Glomerular visceral epithelial cell (primary cell): ENCODE measurements around the gene BLVRB.
A peak's percentile ranks its signal among the peaks of the same experiment; 100 is the strongest.
"Not testable (repeated sequence)": the region's sequence is repeated elsewhere in the genome, so short reads cannot be mapped to it uniquely, and the experiment has no call there.

Experiments used
- DNase-seq: peaks from one replicate; pipeline ENCODE4 v3.0.0-alpha.2; 2016; ENCODE audit errors: extremely low spot score

BLVRB gene

DNA sequence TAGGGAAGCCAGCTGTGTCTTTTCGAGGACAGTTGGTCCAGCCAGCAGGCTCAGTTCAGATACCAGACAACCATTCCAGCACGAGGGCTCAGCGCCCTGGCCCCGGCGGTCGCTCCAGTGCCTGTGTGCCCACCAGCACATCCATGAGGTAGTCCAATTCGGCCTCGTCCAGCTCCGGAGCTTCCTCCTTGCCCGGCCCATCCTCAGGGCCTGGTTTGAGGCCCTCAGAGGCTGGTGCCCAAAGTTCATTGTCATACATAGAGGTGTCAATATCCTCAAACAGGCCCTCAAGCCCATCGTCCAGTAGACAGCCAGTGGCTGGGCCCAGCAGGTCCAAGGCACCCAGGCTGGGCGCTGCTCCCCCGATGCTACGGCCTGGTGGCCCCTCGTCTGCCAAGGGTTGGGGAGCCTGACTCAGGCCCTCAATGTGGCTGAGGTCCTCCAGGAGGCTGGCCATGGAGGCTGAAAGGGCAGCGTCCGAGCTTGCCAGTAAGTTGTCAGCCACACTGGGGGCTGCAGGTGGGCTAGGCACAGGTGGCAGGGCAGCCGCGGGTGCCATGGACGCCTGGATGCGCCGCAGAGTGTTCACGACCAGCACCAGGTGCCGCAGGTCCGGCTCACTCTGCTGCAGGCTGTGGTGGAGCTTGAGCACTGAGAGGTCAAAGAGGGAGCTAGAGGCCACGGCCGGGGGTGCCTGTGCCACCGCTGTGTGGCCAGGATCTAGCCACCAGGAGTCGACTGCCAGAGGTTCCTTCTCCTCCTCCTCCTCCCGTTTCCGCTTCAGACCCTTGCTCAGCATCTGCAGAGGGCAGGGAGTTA, 42.6 kb downstream of the BLVRB start:
- no peak for DNase-seq

DNA sequence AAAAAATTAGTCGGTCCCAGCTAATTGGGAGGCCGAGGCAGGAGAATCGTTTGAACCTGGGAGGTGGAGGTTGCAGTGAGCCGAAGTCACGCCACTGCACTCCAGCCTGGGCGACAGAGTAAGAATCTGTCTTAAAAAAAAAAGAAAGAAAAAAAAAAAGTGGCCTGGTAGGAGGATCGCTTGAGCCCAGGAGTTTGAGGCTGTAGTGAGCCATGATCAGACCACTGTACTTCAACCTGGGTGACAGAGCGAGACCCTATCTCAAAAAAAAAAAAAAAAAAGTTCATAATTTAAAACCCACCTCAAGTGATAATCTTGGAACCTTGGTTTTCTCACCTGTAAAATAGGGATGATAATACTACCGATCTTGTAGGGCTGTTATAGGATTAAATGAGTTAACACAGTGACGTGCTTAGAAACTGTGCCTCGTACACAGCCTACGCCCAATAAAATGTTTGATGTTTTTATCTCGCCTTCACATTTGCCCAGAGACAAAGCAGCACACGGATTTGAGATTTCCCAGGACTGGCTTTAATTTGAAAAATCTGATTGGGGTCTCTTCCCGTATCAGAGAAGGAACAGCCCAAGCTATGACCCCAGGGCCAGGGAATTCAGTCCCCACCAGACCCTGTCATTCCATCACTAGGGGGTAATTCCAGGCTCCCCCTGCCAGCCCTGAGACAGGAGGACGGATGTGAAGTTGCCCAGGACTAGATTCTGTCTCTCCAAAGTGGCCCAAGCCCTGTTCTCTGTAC, 43.4 kb downstream of the BLVRB start:
- no peak for DNase-seq

DNA sequence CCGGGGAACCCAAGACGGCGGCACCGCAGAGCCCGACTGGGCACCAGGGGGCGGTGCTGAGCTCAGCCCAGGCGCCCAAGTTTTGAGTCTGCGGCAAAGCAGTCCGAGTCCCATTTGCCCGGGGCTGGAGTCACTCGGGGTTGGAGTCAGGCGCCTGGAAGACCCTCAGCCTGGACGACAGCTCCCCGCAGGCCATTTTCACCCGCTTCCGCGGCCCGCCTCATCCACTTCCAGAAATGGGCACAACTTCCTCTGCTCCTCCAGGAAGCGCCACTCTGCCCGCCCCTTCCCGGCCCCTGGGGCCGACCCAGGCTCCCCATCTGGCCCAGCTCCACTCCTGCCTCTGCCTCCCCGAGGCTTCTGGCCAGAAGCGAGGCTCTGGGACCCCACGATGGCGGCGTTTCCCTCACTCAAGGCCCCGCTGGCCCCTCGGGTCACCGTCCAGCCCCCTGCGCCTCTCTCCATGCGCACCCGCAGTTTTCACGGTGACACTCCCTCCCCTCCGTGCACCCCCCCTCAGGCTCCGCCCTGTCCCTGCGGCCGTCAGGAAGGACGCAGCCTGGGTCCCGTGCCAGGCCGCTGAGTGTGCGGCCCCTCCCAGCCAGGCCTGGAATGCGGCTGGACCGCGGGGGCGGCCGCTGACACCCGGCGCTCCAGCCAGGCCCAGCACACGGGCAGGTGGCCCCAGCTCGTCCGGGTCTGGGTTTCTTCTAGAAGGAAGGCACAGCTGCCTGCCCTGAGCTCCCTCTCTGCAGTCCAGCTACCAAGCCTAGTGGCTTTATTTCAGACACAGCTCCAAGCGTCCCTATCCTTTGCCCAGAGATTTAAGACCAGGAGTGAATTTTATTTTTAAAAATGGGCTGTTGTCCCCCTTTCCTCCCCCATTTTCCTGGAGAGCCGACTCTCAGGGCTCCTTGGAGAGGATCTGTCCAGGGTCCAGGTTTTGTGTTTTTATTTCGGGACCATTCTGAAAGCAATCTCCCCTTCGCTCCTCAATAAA, 44.5 kb downstream of the BLVRB start:
- DNase-seq: peak; percentile 95

DNA sequence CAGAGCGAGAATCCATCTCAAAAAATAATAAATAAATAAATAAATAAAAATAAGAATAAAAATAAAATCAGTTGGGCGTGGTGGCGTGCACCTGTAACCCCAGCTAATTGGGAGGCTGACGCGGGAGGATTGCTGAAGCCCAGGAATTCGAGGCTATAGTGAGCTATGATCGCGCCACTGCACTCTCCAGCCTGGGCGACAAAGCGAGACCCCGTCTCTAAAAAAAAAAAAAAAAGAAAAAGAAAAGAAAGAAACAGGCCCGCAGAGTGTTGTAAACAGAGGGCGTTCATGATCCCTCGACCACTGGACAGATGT, 45.1 kb downstream of the BLVRB start:
- no peak for DNase-seq

DNA sequence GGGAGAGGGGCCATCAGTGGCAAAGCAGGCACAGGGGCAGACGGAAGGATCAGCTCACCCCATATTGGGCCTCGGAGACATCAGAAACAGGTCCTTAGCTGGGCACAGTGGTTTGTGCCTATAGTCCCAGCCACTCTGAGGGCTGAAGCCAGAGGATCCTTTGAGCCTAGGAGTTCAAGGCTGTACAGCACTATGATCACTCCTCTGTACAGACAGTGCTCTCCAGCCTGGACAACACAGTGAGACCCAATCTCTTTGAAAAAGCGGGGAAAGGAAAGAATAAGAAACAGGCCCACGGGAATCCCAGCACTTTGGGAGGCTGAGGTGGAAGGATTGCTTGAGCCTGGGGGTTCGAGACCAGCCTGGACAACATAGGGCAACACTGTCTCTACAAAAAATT, 45.8 kb downstream of the BLVRB start:
- no peak for DNase-seq

DNA sequence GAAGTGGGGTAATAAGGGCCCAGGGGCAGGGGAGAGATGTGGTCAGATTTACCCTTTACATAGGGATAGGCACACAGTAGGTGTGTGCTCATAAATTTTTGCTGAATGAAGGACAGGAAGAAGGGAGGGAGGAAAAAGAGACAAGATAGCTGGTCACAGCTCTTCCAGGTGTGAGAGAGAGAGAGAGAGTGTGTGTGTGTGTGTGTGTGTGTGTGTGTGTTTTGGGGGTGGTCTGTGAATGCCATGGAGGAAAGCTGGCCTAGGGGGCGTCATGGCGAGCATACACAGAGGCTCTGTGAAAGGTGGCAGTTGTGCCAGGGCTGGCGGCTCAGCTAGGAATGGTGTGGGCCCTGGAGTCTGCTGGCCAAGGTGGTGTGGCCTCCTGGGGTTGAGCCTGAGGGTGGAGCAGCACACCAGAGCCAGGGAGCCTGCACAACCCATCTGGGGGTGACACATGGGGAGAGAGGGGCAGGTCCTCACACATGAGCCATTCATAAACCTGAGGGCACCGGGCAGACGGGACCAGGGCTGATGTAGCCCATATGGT, 46.4 kb downstream of the BLVRB start:
- DNase-seq: no peak

DNA sequence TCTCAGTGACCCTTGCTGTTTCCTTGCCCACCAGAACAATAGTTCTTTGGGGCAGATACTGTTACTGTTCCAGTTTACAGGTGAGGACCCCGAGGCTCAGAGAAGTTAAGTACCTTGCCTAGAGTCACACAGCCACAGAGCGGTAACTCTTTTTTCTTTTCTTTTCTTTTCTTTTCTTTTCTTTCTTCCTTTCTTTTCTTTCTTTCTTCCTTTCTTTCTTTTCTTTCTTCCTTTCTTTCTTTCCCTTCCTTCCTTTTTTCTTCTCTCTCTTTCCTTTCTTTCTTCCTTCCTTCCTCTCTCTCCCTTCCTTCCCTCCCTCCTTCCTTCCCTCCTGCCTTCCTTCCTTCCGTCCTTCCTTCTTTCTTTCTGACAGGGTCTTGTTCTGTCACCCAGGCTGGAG, 47.5 kb downstream of the BLVRB start:
- no peak for DNase-seq

DNA sequence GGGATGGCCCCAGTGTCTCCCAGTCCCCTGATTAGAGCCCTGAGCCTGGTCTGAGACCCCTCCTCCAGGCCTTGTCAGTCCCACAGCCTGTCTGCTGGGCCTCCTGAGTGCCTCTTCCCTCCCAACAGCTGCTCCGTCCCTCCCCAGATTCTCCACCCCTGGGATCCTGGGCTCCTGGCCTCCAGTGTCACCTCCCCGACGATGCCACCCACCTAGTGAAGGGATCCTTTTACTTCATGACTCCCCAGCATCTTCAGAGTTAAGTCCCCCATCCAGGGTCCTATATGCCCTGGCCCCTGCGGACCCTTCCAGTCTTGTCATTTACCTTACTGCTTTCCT, 47.9 kb downstream of the BLVRB start:
- no peak for DNase-seq

DNA sequence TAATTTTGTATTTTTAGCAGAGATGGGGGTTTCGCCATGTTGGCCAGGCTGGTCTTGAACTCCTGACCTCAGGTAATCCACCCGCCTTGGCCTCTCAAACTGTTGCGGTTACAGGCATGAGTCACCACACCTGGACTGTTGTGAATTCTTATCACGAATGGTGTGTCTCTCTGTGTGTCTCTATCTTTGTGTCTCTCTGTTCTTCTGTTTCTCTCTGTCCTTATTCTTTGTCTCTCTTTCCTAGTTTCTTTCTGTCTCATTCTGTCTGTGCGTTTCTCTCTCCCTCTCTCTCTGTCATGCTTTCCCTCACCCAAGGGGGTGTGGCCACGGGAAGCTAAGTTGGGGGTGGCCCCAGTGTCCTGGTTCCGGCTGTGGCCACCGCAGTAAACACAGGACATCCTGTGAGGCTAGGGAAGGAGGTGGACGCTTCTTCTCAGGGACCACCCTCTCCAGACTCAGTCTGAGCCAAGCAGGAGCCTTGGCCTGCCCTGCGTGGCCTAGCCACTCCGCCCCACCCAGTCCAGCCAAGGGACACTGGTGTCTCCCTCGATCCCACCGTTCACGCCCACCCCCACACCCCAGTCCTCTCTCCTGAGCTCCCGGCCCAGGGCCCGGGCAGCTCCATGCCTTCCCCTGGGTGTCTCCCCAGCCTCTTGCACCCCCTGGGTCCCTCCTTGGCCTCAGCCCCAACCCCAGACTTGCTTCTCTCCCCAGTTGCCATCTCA, 48.5 kb downstream of the BLVRB start:
- peak; percentile 32 for DNase-seq

DNA sequence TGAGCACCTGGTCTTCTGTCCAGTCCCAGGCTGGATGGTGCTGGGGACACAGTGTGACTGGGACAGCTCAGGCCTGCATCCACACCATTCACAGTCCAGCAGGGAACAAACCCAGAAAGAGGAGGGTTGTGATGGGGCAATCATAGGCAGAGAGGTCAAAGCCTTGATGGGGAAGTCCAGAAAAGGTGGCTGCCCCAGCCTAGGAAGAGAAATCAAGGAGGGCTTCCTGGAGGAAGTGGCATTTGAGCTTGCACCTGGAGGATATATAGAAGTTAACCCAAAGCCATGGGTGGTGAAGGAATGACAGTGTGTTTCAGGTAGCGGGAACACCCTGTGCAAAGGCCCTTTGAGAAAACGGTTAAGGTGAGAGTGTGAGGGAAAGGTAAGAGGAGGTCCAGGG, 49.8 kb downstream of the BLVRB start:
- DNase-seq: no peak

DNA sequence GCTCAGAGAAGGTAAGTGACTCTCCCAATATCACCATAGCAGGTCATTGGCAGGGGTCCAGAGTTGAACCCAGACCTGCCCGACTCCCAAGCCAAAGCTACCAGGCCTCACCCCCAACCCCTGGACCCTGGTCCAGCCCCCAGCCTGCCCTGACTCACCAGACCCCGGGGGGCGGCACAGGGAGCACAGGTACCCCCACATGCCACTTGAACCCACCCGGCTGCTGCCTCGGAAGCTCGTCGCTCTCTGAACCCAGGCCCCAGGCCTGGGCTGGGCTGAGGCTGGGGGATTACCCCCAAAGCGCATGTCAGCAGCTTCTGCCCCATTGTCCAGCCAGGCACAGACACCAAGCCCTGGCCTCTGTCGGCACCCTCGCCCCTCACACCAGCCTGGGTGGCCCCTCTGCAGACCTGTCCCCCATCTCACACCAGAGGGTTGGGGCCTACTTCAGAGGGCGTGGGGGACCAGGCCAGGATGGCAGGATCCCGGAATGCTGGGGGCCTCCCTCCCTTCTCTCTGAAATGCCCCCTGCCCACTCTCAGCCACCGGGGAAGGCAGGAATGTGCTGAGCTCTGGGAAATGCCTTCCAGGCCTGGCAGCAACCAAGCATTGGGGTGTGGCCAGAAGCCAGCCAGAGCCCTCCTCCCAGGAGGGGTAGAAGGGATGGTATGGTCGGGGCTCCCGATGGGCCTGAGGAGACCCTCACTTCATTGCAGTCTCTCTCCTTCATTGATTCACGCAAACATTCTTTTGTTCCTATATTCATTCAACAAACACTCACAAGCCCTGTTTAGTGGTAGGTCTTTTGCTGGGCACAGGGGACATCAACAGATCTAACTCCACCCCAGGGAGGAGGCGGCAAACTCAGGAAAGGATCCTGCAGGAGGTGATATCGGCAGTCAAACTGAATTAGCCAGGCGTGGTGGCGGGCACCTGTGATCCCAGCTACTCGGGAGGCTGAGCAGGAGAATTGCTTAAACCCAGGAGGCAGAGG, 50.7 kb downstream of the BLVRB start:
- DNase-seq: no peak

DNA sequence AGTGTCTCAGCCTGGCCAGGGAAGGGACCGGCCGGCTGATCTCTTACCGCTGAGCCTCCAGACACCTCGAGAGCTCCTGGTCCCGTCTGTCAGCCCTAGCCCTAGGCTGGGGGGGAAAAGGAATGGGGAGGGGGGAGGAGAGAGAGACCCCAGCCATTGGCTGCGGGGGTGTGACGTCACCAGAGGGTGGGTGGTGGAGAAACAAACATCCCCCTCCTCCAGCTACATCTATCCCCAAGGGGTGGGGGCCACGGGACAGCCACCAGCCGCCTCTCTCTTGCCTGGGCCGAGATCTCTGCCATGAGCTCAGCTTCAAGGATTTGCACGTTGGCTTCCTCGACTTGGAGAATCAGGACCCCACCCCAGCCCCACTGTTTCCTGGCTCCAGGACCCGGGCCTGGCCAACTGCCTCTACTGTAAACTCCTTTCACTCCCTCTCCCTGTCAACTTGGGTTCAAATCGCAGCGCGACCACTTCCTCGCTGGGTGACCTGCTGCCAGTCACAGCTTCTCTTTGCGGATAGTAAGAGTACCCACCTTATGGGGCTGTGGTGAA, 52.2 kb downstream of the BLVRB start, which contains the start of gene PRX:
TSS of gene PRX (minus strand) at position 88 of the 555 bp plus-strand sequence. CDS start 5,446 bp downstream, outside the sequence.
- no peak for DNase-seq

DNA sequence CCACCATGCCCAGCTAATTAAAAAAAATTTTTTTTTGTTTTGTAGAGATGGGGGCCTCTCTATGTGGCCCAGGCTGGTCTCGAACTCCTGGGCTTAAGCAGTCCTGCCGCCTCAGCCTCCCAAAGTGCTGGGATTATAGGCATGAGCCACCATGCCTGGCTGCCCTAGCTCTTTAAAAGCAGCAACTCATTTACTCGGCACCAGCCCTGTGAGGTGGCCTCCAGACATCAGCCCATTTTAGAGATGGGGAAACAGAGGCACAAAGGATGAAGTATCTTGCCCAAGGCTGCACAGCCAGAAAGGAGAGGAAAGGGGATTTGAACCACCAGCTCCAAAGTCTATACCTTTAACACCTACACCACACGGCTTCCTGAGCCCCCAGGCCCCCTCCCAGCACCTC, 52.7 kb downstream of the BLVRB start:
- no peak for DNase-seq

DNA sequence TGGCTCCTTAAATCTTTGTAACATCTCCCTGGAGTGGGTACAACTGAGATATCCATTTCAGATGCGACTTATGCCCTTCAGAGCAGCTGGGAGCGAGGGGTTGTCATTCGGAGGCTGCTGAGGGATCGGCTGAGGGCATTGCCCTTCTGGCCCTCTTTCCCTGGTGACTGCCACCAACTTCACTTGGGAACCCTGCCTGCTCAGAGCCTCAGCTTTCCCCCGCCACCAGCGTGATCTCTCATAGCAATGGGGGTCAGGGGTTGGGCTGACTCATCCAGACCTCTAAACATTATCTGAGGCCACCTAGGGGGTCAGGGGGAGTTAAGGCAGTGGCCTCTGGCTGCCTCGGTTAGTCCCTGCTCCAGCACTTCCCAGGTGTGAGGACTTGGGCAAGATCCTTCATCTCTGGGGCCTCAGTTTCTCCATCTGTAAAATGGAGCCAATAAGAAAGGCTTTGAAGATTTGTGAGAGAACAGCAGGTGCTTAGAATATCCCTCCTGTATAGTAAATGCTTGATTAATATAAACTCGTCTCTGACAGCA, 53.5 kb downstream of the BLVRB start:
- DNase-seq: no peak

DNA sequence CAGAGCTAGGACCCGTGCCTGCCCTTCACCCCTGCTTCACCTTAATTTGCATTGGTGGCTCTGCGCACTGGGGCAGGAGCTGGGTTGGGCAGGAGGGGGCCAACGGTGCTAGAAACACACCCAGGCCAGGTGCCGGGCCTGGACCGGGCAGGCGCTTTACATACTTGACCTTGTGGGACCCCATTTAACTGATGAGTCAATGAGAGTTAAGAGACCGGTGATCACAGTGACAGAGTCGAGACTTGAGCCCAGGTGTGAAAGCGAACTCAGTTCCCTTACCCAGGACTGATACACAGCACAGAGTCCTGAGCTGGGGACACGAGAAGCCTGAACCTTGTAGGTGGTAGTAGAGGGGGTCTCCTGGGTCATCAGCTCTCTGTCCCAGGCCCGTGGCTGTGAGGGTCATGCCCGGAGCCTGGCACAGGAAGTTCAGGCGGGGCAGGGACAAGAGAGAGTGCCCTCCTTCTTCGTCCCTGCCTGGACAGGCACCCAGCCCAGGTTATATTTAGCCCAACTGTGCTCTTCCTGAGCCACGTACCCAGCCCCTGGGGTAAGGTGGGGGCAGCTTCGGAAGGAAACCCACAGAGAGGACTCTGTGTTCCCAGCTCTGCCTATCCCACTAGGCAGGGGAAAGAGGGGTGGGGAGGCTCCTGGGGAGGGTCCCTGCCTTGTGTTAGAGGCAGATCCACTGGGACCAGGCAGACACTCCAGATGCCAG, 54.3 kb downstream of the BLVRB start:
- DNase-seq: no peak

DNA sequence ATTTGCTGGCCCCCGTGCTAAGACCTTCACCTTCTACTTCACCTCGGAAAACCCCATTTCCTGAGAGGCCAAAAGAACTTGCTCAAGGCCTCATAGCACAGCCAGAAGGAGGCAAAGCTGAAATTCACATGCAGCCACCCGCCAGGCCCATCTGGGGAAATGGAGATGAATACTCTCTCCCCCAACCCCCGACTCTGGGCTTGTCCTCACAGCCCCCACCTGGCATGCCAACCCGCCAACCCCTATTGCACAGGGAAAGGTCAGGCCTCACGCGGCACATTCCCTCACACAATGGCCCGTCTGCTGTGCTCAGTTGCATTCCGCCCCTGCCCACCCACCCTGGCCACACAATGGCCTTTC, 55.5 kb downstream of the BLVRB start:
- no peak for DNase-seq

DNA sequence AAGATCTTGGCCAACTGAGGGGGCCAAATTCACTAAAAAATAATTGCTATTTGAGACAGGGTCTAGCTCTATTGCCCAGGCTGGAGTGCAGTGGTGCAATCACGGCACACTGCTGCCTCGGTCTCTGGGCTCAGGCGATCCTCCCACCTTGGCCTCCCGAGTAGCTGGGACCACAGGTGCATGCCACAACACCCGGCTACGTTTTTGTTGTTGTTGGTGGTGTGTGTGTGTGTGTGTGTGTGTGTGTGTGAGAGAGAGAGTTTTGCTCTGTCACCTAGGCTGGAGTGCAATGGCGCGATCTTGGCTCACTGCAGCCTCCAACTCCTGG, 57.0 kb downstream of the BLVRB start:
- DNase-seq: not testable (repeated sequence)

DNA sequence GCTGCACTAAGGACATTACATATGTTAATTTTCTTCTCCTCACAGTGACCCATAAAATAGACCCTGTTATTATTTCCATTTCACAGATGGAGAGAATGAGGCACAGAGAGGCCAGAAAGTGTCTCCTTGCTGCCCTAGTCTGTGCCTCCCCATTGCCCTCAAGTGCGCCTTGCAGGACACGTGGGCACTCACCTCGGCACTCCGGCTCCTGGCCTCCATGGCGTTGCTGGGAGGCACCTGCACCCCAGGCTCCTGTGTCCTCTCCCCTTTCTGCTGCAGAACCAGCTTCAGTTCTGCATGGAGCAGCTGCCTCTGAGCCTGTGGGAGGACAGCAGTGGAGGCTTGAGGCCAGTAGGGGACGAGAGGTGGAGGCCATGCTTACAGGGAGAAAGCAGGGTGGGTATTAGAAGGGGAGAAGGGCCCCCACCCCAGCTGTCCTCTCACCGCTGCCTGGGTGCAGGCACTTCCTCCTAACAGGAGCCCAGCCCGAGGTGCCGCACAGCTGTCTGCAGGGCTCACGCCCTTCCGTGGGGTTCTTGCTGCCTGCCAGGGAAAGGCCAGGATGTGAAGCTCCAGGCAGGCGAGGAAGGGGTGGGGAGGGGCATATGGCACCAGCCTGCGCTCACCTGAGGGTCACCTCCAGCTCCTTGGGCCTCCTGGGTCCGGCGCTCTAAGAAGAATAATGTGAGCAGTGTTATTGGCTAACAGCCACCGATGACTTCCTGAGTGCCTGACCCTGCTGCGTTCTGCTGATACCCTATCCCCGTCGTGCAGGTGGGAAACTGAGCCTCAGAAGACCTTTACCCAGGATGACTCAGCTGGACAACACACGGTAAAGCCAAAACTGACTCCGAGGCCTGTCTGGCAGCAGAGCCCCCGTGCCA, 57.6 kb downstream of the BLVRB start:
- DNase-seq: no peak
